H1 (cell line): ENCODE data around the gene GGA2. TPM values are rescaled to one million over a fixed set of nuclear protein-coding genes. Genes with fewer than 3 reads are reported as not detected.

Source experiments
- CTCF ChIA-PET: fragments of 300-600 bp; sonication (Branson Sonifier 250); formaldehyde crosslinking; loops from one replicate; lab custom pipeline; 2021; ENCODE audit not compliant: partially characterized antibody; lab: Charles Lee
- POLR2A ChIA-PET: fragments of 300-600 bp; sonication (Branson Sonifier 250); formaldehyde crosslinking; loops from one replicate; lab custom pipeline; 2021; ENCODE audit warnings: inconsistent platforms; ENCODE audit not compliant: partially characterized antibody; lab: Charles Lee
- DNase-seq, 2 experiments: peaks; one replicate each; pipeline versions ENCODE4 v3.0.0 to v3.0.0-alpha.2; 2010 to 2022; ENCODE audit warnings: low spot score in 2 of 2, low read depth in 1 of 2, mixed read lengths in 1 of 2
- FAIRE-seq: peaks from 2 replicates; lab custom pipeline; 2011; peaks lifted over from hg19 to GRCh38; lab: Jason Lieb, UNC
- H2AFZ ChIP-seq: 2 replicates; pipeline ENCODE4 v1.8.1; 2012; ENCODE audit warnings: low read length, inconsistent platforms
- H2AK5ac ChIP-seq: 2 replicates; pipeline ENCODE4 v1.6.1; 2013; ENCODE audit warnings: low read depth, low read length
- H2BK120ac ChIP-seq: replicated peaks from 2 replicates; pipeline ENCODE3; 2013; ENCODE audit warnings: low read depth, low read length, inconsistent platforms
- H2BK12ac ChIP-seq: 2 replicates; pipeline ENCODE4 v1.6.1; 2013; ENCODE audit warnings: low read depth, low read length
- H2BK15ac ChIP-seq: 2 replicates; pipeline ENCODE4 v1.6.1; 2013; ENCODE audit warnings: low read length
- H2BK20ac ChIP-seq: 2 replicates; pipeline ENCODE4 v1.6.1; 2013; ENCODE audit warnings: low read length
- H2BK5ac ChIP-seq: 2 replicates; pipeline ENCODE4 v1.6.1; 2013; ENCODE audit warnings: low read depth, low read length
- H3K14ac ChIP-seq: 2 replicates; pipeline ENCODE4 v1.6.1; 2013; ENCODE audit warnings: inconsistent platforms; ENCODE audit not compliant: insufficient read length
- H3K18ac ChIP-seq: 2 replicates; pipeline ENCODE4 v1.6.1; 2013; ENCODE audit warnings: low read length; ENCODE audit errors: extremely low read depth
- H3K23ac ChIP-seq: 2 replicates; pipeline ENCODE4 v1.6.1; 2013; ENCODE audit warnings: inconsistent platforms; ENCODE audit not compliant: insufficient read length
- H3K23me2 ChIP-seq: 2 replicates; pipeline ENCODE4 v1.6.1; 2013; ENCODE audit warnings: low read depth, low read length
- H3K27ac ChIP-seq: 2 replicates; pipeline ENCODE4 v1.6.1; 2011; ENCODE audit warnings: low read depth, low read length, inconsistent platforms
- H3K27me3 ChIP-seq, 4 experiments: replicated peaks in 1 of 4; 1 replicate in 1 of 4; 2 replicates in 3 of 4; pipeline versions ENCODE4 v1.6.1 to v1.8.1; 2011 to 2013; ENCODE audit warnings: low read length in 3 of 4, mild to moderate bottlenecking in 3 of 4, inconsistent platforms in 2 of 4, mixed read lengths in 2 of 4, moderate library complexity in 1 of 4; ENCODE audit not compliant: control insufficient read depth in 3 of 4, insufficient read depth in 3 of 4; ENCODE audit errors: extremely low read depth in 1 of 4
- H3K36me3 ChIP-seq, 4 experiments: 2 replicates each; pipeline versions ENCODE4 v1.6.1 to v1.8.1; 2011 to 2013; ENCODE audit warnings: mild to moderate bottlenecking in 4 of 4, low read length in 3 of 4, moderate library complexity in 2 of 4, control low read depth in 1 of 4, inconsistent platforms in 1 of 4; ENCODE audit not compliant: insufficient read depth in 4 of 4, control insufficient read depth in 2 of 4
- H3K4ac ChIP-seq: replicated peaks from 2 replicates; pipeline ENCODE3; 2013; ENCODE audit warnings: low read length, low read depth, mixed read lengths, inconsistent platforms; ENCODE audit not compliant: insufficient read length
- H3K4me1 ChIP-seq, 4 experiments: replicated peaks in 1 of 4; 1 replicate in 1 of 4; 2 replicates in 3 of 4; pipeline versions ENCODE4 v1.6.1 to v1.8.1; 2011 to 2013; ENCODE audit warnings: low read length in 3 of 4, inconsistent platforms in 2 of 4, mixed read lengths in 1 of 4; ENCODE audit not compliant: insufficient read depth in 4 of 4, control insufficient read depth in 3 of 4
- H3K4me2 ChIP-seq, 2 experiments: 2 replicates each; pipeline versions ENCODE4 v1.6.1 to v1.8.1; 2011 to 2013; ENCODE audit warnings: low read depth in 2 of 2, low read length in 2 of 2, control low read depth in 1 of 2, inconsistent platforms in 1 of 2, mild to moderate bottlenecking in 1 of 2; ENCODE audit not compliant: insufficient read depth in 1 of 2
- H3K4me3 ChIP-seq, 4 experiments: fragments of 200-600, 300-600 bp in 1 of 4; sonication (generic), shearing (Covaris generic), sonication (Bioruptor Twin) in 1 of 4; 2 replicates each; pipeline versions ENCODE4 v1.5.1 to v1.8.1; 2011 to 2016; ENCODE audit warnings: low read length in 4 of 4, low read depth in 3 of 4, control low read depth in 2 of 4, inconsistent platforms in 2 of 4, mild to moderate bottlenecking in 2 of 4, mixed read lengths in 1 of 4, moderate library complexity in 1 of 4; ENCODE audit not compliant: insufficient read depth in 2 of 4; ENCODE audit errors: extremely low read depth in 1 of 4
- H3K56ac ChIP-seq: replicated peaks from 2 replicates; pipeline ENCODE3; 2013; ENCODE audit warnings: low read depth, mild to moderate bottlenecking, mixed read lengths, low read length, inconsistent platforms; ENCODE audit not compliant: insufficient read length
- H3K79me1 ChIP-seq: 2 replicates; pipeline ENCODE4 v1.6.1; 2013; ENCODE audit warnings: low read depth, low read length, control low read depth
- H3K79me2 ChIP-seq, 2 experiments: 2 replicates each; pipeline versions ENCODE4 v1.6.1 to v1.8.1; 2012 to 2013; ENCODE audit warnings: low read length in 2 of 2, mild to moderate bottlenecking in 2 of 2, inconsistent platforms in 1 of 2; ENCODE audit not compliant: insufficient read depth in 2 of 2, control insufficient read depth in 1 of 2
- H3K9ac ChIP-seq, 4 experiments: replicated peaks in 1 of 4; 1 replicate in 1 of 4; 2 replicates in 3 of 4; pipeline versions ENCODE4 v1.6.1 to v1.8.1; 2011 to 2013; ENCODE audit warnings: low read depth in 3 of 4, low read length in 3 of 4, control low read depth in 2 of 4, mild to moderate bottlenecking in 2 of 4, moderate library complexity in 2 of 4, inconsistent platforms in 1 of 4; ENCODE audit errors: extremely low read depth in 1 of 4
- H3K9me3 ChIP-seq, 2 experiments: 2 replicates each; pipeline versions ENCODE4 v1.6.1 to v1.8.1; 2012 to 2013; ENCODE audit warnings: mild to moderate bottlenecking in 2 of 2, moderate library complexity in 2 of 2, control low read depth in 1 of 2, inconsistent platforms in 1 of 2, low read depth in 1 of 2, low read length in 1 of 2, mixed read lengths in 1 of 2; ENCODE audit not compliant: insufficient read depth in 2 of 2
- H4K20me1 ChIP-seq, 2 experiments: replicated peaks in 1 of 2; 2 replicates each; pipeline versions ENCODE3 to v1.8.1; 2011 to 2013; ENCODE audit warnings: inconsistent platforms in 2 of 2, low read length in 2 of 2, mild to moderate bottlenecking in 1 of 2; ENCODE audit not compliant: insufficient read depth in 2 of 2, control insufficient read depth in 1 of 2
- H4K5ac ChIP-seq: 2 replicates; pipeline ENCODE4 v1.6.1; 2013; ENCODE audit warnings: low read length, low read depth, mixed read lengths, inconsistent platforms; ENCODE audit not compliant: insufficient read length
- H4K8ac ChIP-seq: 2 replicates; pipeline ENCODE4 v1.8.0; 2013; ENCODE audit warnings: mild to moderate bottlenecking, moderate library complexity, low read length, inconsistent platforms; ENCODE audit not compliant: insufficient read depth; ENCODE audit errors: extremely low read depth
- H4K91ac ChIP-seq: replicated peaks from 2 replicates; pipeline ENCODE3; 2013; ENCODE audit warnings: low read length, mixed read lengths, inconsistent platforms; ENCODE audit not compliant: insufficient read length
- CBX5 ChIP-seq: fragments of 300-800, 300-1000 bp; sonication (generic); IDR thresholded peaks from 2 replicates; pipeline ENCODE4 v1.7.1; 2016; ENCODE audit warnings: antibody characterized with exemption, low read length, low read depth
- CHD2 ChIP-seq: IDR thresholded peaks from 2 replicates; pipeline ENCODE4 v1.6.1; 2012; ENCODE audit warnings: low read length, improper control_type of control experiment
- CREB1 ChIP-seq: IDR thresholded peaks from 2 replicates; pipeline ENCODE4 v1.6.1; 2012; ENCODE audit warnings: inconsistent platforms
- CTBP2 ChIP-seq: IDR thresholded peaks from 2 replicates; pipeline ENCODE4 v1.7.0; 2011; ENCODE audit warnings: borderline replicate concordance, mild to moderate bottlenecking, moderate library complexity, mixed read lengths, low read length; ENCODE audit not compliant: insufficient read depth, insufficient read length
- E2F6 ChIP-seq: IDR thresholded peaks from 2 replicates; pipeline ENCODE4 v1.6.1; 2012; ENCODE audit warnings: inconsistent platforms
- FOSL1 ChIP-seq: IDR thresholded peaks from 2 replicates; pipeline ENCODE4 v1.6.1; 2011; ENCODE audit warnings: mild to moderate bottlenecking, low read depth, low read length, moderate library complexity; ENCODE audit not compliant: insufficient read depth
- GTF2F1 ChIP-seq: IDR thresholded peaks from 2 replicates; pipeline ENCODE4 v1.6.1; 2012; ENCODE audit warnings: low read depth, low read length, improper control_type of control experiment, borderline replicate concordance
- MAFK ChIP-seq: IDR thresholded peaks from 2 replicates; pipeline ENCODE4 v1.6.1; 2012; ENCODE audit warnings: low read depth, mild to moderate bottlenecking, improper control_type of control experiment, low read length
- NANOG ChIP-seq: IDR thresholded peaks from 2 replicates; pipeline ENCODE4 v1.6.1; 2011; ENCODE audit warnings: low read length, low read depth, mild to moderate bottlenecking, inconsistent platforms; ENCODE audit not compliant: insufficient read depth, poor library complexity, severe bottlenecking
- POU5F1 ChIP-seq: IDR thresholded peaks from 2 replicates; pipeline ENCODE4 v1.6.1; 2011; ENCODE audit warnings: low read depth, mild to moderate bottlenecking, low read length, moderate library complexity
- RXRA ChIP-seq: IDR thresholded peaks from 2 replicates; pipeline ENCODE4 v1.6.1; 2011; ENCODE audit warnings: low read depth, mild to moderate bottlenecking, low read length, moderate library complexity; ENCODE audit not compliant: insufficient read depth
- SAP30 ChIP-seq: fragments of 300-600 bp; sonication (generic); IDR thresholded peaks from 2 replicates; pipeline ENCODE4 v1.7.1; 2012; ENCODE audit warnings: low read length, moderate library complexity, mild to moderate bottlenecking, inconsistent platforms; ENCODE audit not compliant: insufficient read depth, insufficient replicate concordance
- SP1 ChIP-seq: IDR thresholded peaks from 2 replicates; pipeline ENCODE4 v1.6.1; 2011; ENCODE audit warnings: low read depth, low read length
- SRF ChIP-seq: IDR thresholded peaks from 2 replicates; pipeline ENCODE4 v1.6.1; 2011; ENCODE audit warnings: mild to moderate bottlenecking, low read depth, low read length, moderate library complexity
- WGBS, 2 experiments: shearing (Covaris generic) in 1 of 2; methylation state at CpG; one replicate each; pipeline versions ENCODE4 v1.1.6 to v1.1.7; 2013 to 2015; ENCODE audit warnings: low lambda C conversion rate in 2 of 2, mixed read lengths in 2 of 2, inconsistent platforms in 1 of 2, low coverage in 1 of 2, missing lambda C conversion rate in 1 of 2; ENCODE audit not compliant: insufficient replicate concordance in 2 of 2, insufficient coverage in 1 of 2, insufficient read length in 1 of 2; ENCODE audit errors: extremely low coverage in 1 of 2, missing lambda C conversion rate in 1 of 2; 5-methylcytosine and 5-hydroxymethylcytosine counted together
- polyA plus RNA-seq, 7 experiments: library from polyadenylated mRNA; depleted of rRNA in 3 of 7; stranded (reverse) in 5 of 7; unstranded in 2 of 7; fragments of >200 nt in 5 of 7; fragments of 200-250 nt in 2 of 7; gene quantifications; 1 replicate in 5 of 7; 2 replicates in 1 of 7; 4 replicates in 1 of 7; pipeline versions ENCODE4 v1.2.1 to v1.2.3, GENCODE V29; 2011 to 2013; ENCODE audit warnings: missing spikeins in 2 of 7, mixed read lengths in 2 of 7
- total RNA-seq: library from RNA; stranded (reverse); fragmentation: NEBNext Ultra II Directional; extraction: Animal tissue kit (Norgen Biotek cat#: 25700); gene quantifications from 2 replicates; pipeline ENCODE4 v1.2.1, GENCODE V29; 2021

The GGA2 gene
- total and polyA plus RNA-seq, 2 of the 8 experiments (the other 6 are each of a cell fraction or from before 2014, with no cell fraction given): 65.8 to 114 TPM

GRCh38 chr16:23465179-23465578, 45.1 kb downstream of the GGA2 start:
- Histone ChIP-seq H3K18ac (no peak overlapping the region), H3K9me3 (no peaks in the 10 kb centered on the region), H2BK5ac (no peak overlapping the region), H3K4me3 (no peak overlapping the region), H2BK15ac (no peak overlapping the region), H3K36me3 (peaks cover 24 to 50% (median 38%) of the 10 kb centered on the region in 4 experiments), H2BK12ac (no peak overlapping the region), H3K4me1 (no peaks in the 10 kb centered on the region), H3K27me3 (no peaks in the 10 kb centered on the region), H2BK20ac (no peak overlapping the region), H3K79me2 (no peaks in the 10 kb centered on the region), H3K27ac (no peak overlapping the region), H3K23me2 (no peaks in the 10 kb centered on the region), H3K79me1 (no peaks in the 10 kb centered on the region), H3K14ac (no peak overlapping the region), H4K20me1 (peaks cover 6 to 8% of the 10 kb centered on the region in 2 experiments), H3K4me2 (no peak overlapping the region), H2AFZ (no peak overlapping the region), H4K8ac (no peak overlapping the region), H3K23ac (no peak overlapping the region), H2BK120ac (no peak overlapping the region), H3K9ac (no peak overlapping the region), H4K91ac (no peak overlapping the region), H3K4ac (no peak overlapping the region), H2AK5ac (no peak overlapping the region), H4K5ac (no peak overlapping the region), H3K56ac (no peak overlapping the region)
- FAIRE-seq (no peak), DNase-seq (no peak)
- WGBS, 2 experiments: 95% methylated on average over 2 of the region's 2 CpGs; no CpG with 5 or more reads in 1 of the 2 experiments
- ChIA-PET POLR2A (interaction anchor here (1.3 to 1.7 kb wide), 2 partner anchors 35 to 39 kb away, joined by 3 to 4 read pairs; no protein-coding TSS in a partner anchor), CTCF (interaction anchor here (1.2 kb wide), 2 partner anchors 35 to 42 kb away, joined by 3 read pairs; no protein-coding TSS in a partner anchor)
- TF ChIP-seq SAP30: no peak
- no peak for TF ChIP-seq GTF2F1
- no peak for TF ChIP-seq MAFK
- no peak for TF ChIP-seq NANOG
- no peak for TF ChIP-seq CHD2
- no peak for TF ChIP-seq POU5F1
- TF ChIP-seq FOSL1: no peak
- TF ChIP-seq CBX5: no peak
- no peak for TF ChIP-seq CREB1
- no peak for TF ChIP-seq E2F6
- no peak for TF ChIP-seq RXRA
- no peak for TF ChIP-seq SP1
- no peak for TF ChIP-seq SRF
- no peak for TF ChIP-seq CTBP2
